ENCODE measurements around the gene HEPACAM2.

HEPACAM2 gene

GRCh38 chr7:93175219-93175618 lies 51.0 kb downstream of the HEPACAM2 start:
- Histone ChIP-seq H3K9me3 (peaks cover 0 to 15% (median 13%) of the 10 kb centered on the region in 3 donors), H3K36me3 (no peaks in the 10 kb centered on the region), H3K27ac (no peak overlapping the region), H3K4me3 (no peak overlapping the region), H3K27me3 (peaks cover 0 to 3% of the 10 kb centered on the region in 2 donors), H3K4me1 (no peaks in the 10 kb centered on the region)
- TF ChIP-seq CTCF (IDR thresholded peaks at IDR 0.05), result no peak
- no peak for DNase-seq
- intact Hi-C loops (cut with DNase I; ENCODE audit: low total_unique reads), result no loop called here

- peaks cover 0 to 15% (median 13%) of the 10 kb centered on the region in 3 donors for H3K9me3 ChIP-seq
- no peaks in the 10 kb centered on the region for H3K4me1 ChIP-seq
- no peak for TF ChIP-seq CTCF (IDR thresholded peaks at IDR 0.05)
- H3K27ac ChIP-seq, result no peak overlapping the region
- H3K4me3 ChIP-seq, result no peak overlapping the region
- DNase-seq, result no peak
- intact Hi-C loops (cut with DNase I; ENCODE audit: low total_unique reads), result no loop called here
- no peaks in the 10 kb centered on the region for H3K27me3 ChIP-seq
- no peaks in the 10 kb centered on the region for H3K36me3 ChIP-seq
Observed at GRCh38 chr7:93172683-93173082, 53.6 kb downstream of the HEPACAM2 start.

DNA sequence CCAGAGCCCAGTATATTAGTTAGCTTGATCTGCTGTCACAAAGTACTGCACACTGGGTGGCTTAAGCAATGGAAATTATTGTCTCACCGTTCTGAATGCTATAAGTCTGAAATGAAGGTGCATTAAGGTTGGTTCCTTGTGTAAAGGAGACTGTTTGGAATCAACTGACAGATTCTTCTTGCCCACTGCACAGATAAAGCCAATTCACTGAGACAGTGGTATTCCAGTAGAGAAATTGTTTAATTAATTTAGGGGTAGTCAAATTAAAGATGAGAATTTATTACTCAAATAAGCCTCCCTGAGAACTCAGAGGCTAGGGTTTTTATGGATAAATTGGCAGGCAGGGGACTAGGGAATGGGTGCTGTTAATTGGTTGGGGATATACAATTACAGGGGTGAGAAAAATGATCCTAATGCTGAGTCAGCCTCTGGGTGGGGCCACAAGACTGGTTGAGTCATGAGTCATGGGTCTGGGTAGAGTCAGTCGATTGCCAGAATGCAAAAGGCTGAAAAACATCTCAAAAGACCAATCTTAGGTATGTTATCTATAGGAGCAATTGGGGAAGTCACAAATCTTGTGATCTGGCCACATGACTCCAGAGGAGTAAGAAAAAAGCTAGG lies 54.6 kb downstream of the HEPACAM2 start:
- Histone ChIP-seq H3K27me3 (no peaks in the 10 kb centered on the region), H3K9me3 (peaks cover 0 to 15% (median 13%) of the 10 kb centered on the region in 3 donors), H3K4me1 (no peaks in the 10 kb centered on the region), H3K4me3 (no peak overlapping the region), H3K27ac (no peak overlapping the region), H3K36me3 (no peaks in the 10 kb centered on the region)
- no peak for DNase-seq
- intact Hi-C loops (cut with DNase I; ENCODE audit: low total_unique reads), result no loop called here
- no peak for TF ChIP-seq CTCF (IDR thresholded peaks at IDR 0.05)

- Histone ChIP-seq H3K36me3 (no peaks in the 10 kb centered on the region), H3K4me3 (no peak overlapping the region), H3K27me3 (no peaks in the 10 kb centered on the region), H3K4me1 (no peaks in the 10 kb centered on the region), H3K9me3 (peaks cover 0 to 2% (median 0%) of the 10 kb centered on the region in 3 donors), H3K27ac (no peak overlapping the region)
- intact Hi-C loops (cut with DNase I; ENCODE audit: low total_unique reads), result no loop called here
- DNase-seq, result no peak
- TF ChIP-seq CTCF (IDR thresholded peaks at IDR 0.05), result no peak
Observed at GRCh38 chr7:93165447-93165846, 60.8 kb downstream of the HEPACAM2 start.

- Histone ChIP-seq H3K27me3 (no peaks in the 10 kb centered on the region), H3K9me3 (no peaks in the 10 kb centered on the region), H3K27ac (no peak overlapping the region), H3K4me1 (no peaks in the 10 kb centered on the region), H3K36me3 (no peaks in the 10 kb centered on the region), H3K4me3 (no peak overlapping the region)
- no peak for DNase-seq
- intact Hi-C loops (cut with DNase I; ENCODE audit: low total_unique reads), result no loop called here
- TF ChIP-seq CTCF (IDR thresholded peaks at IDR 0.05), result no peak
Observed at GRCh38 chr7:93164766-93165165, 61.5 kb downstream of the HEPACAM2 start.
